GM19452 (cell line): Measurements from ENCODE around the gene ERMAP.
"Not testable (repeated sequence)": the region's sequence is repeated elsewhere in the genome, so short reads cannot be mapped to it uniquely, and the experiment has no call there.

Source experiments
- ATAC-seq: cut with Tn5 transposase; IDR thresholded peaks from one replicate; pipeline ENCODE4 v1.9.1; 2021; ENCODE audit not compliant: unreplicated experiment

ERMAP gene

DNA sequence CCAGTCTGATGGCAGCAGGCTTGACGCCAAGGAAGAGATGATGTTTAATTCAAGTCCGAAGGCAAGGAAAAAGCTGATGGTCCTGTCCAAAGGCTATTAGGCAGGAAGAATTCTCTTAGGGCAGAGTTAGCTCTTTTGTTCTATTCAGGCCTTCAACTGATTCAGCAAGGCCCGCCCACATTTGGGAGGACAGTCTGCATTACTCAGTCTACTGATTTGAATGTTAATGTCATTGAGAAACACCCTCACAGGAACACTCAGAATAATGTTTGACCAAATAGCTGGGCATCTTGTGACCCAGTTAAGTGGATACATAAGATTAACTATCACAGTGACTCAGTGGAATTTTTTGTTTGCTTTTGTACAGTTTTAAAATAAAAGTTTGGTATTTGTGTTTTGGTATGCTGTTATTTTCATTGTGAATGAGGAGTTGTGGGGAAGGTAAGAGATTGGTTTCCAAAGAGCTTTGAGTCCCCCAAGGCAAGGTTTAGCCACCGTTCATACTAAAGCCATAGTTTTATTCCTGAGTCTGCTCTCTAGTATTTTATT, 27.7 kb downstream of the ERMAP start:
- ATAC-seq = no peak

DNA sequence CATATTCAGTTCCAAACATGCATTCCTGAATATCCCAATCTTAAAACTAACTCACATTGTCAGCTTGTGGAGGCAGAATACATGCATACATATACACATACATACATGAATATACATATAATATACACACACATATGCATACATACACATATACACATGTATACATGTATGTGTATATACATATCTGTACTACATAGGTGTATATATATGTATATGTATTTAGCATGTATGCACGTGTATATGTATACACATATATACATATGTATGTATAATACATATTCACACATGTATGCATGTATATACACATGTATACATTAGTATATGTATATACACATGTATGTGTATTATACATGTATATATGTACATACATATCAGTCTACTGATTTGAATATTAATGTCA, 28.3 kb downstream of the ERMAP start:
- no peak for ATAC-seq

DNA sequence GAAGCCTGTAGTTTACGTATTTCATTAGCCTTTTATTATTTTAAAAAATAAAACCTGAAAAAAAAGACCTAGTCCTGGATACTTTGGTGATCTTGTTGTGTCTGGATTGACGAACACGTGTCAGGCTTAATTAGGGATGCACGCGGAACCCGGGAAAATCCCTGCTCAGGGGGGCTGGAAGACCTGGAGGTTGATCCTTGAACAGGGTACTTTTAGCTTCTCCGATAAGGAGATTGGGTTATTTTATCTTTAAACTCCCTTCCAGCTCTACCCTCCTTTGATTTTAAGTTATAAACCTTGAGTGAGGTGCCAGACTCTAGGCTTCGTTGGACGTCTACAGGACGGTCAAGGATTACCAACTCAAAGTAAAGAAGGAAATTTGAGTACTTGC, 28.9 kb downstream of the ERMAP start:
- peak; percentile 8 for ATAC-seq

DNA sequence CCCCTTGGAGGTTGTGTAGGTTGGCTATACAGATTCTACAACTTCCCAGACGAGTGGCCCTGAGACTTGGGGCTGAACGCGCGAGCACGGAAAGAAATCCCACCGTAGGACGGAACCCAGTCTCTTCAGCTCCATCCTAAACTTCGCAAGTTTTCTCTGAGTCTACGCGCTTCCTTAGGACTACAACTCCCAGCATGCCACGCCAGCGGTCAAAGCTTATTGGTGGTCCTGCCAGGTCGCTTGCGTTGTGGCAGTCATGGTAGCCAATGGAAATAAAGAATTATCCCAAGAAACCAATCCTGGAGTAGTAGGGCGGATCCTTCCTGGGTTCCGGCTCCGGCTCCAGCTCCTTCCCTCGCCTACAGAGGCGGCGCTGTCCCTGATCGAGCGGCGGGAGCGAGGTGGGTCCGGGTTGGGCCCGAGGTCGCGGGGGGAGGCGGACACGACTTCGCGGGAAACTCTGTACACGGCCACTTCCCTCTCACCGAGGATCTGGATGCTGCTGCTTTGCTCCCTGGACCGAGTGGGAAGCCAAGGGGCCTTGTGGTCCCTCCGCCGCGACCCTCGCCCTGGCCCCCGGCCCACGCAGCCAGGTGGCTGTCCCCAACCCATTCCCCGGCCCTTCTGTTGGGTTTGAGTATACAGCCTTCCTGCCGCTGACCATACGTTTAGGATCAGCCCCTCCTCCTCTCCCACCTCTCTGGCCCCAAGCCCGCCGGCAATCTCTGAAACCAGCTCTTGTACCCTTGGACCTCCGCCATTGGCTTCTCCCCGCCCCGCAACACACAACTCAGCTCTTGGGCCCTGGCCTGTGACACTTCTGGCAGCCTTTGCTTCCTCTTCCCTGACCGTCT, 29.6 kb downstream of the ERMAP start, which contains the start of gene ZNF691:
ZNF691 (plus strand) TSS at position 357 of the 854 bp plus-strand sequence. CDS start 3,046 bp downstream, outside the sequence.
- peak; percentile 91 for ATAC-seq

DNA sequence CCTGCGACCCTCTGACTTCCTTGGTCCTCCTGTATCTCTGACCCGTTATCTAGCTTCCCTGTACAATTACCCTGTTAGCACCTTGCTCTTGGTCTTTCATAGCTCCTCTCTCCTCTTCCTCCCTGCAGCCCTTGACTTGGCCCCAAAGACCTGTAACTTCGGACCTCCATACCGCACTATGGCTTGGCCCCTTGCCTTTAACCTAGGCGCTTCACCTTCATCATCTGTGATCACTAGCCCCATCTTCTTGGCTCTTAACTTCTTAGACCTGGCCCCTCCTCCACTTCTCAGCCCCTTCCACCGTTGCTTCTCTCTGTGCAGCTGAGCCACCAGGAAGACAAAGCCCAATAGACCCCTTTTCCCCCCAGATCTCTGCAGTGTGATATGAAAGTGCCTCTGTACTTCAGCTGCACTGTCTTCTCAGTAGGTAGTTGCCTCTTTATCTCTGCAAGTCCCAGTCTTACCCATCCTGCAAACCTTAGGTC, 30.2 kb downstream of the ERMAP start:
- peak; percentile 8 for ATAC-seq

DNA sequence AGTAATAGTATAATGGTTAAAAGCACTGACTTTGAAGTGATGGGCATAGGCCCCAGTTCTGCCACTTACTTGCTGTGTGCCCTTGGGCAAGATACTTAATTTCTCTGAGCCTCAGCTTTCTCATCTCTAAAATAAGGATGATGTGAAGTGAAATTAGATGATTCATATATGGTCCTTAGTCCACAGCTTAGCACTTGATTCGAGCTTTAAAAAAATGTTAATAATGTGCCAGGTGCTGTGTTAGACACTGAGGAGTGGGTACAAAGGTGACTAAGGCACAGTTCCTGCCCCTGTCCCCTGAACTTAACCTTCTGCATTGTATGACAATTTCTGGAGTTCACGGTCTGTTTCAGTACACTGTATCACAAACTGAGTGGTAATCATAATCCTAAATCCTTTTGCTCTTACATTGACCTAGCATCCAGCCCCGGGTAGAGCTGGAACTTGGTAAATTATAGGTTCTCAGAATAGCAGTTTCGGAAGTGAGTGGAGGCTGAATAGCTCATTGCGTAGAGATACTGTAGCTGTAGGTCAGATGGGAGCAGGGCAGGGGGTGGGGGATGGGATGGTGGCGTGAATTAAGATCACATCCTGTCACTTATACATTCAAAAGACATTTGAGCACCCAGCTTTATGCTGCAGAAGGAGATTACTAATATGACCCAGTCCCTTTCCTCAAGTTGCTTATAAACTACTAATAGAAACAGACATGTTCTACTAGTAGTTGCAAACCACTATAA, 31.0 kb downstream of the ERMAP start:
- no peak for ATAC-seq

DNA sequence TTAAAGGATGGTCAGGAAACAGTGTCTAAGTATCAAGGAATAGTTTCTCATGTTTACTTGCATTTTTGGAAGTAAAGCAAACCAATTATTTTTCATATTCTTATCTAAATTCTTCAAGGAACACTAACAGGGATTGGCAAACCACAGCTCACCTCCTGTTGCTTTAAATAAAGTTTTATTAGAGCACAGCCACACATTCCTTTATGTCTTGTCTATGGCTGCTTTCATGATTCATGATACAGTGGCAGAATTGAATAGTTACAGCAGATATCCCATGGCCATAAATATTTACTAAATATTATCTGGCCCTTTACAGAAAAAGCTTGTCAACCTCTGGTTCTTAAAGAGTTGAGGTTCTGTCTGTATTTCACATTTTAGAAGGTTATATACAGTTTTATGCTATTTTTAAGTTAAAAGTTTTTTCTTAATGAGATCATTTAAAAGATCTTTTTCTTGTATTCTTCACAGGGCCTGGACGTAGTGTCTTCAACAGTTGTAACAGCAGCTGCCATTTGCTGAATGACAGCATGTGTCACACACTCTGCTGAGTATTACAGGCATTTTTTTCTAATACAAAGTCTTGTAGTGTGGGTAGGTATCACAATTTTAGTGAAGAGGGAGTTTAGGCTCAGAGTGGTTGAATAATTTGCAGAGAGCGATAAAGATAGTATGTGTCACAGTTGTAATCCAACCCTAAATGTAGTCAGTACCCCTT, 32.1 kb downstream of the ERMAP start:
- ATAC-seq = no peak

DNA sequence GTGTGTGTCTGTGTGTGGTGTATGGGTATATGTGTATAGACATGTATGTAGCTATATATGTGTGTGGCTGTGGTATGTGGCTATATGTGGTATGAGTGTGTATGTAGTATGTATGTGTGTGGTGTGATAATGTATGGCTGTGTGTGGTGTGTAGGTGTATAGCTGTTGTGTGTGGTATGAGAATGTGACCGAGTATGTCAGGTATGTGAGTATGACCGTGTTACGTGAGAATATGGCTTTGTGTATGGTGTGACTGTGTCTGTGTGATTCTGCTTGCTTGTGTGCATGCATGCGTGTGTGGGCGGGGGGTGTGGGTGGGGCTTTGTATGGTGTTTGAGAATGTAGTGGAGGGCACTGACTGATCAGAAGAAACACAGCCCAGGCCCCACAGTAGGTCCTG, 33.0 kb downstream of the ERMAP start:
- ATAC-seq = no peak

DNA sequence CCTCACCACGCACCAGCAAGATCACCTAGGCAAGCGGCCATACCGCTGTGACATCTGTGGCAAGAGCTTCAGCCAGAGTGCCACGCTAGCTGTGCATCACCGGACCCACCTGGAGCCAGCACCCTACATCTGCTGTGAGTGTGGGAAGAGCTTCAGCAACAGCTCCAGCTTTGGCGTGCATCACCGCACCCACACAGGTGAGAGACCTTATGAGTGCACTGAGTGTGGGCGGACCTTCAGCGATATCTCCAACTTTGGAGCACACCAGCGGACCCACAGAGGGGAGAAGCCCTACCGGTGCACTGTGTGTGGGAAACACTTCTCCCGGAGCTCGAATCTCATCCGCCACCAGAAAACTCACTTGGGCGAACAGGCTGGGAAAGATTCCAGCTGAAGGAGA, 34.5 kb downstream of the ERMAP start:
- no peak for ATAC-seq

DNA sequence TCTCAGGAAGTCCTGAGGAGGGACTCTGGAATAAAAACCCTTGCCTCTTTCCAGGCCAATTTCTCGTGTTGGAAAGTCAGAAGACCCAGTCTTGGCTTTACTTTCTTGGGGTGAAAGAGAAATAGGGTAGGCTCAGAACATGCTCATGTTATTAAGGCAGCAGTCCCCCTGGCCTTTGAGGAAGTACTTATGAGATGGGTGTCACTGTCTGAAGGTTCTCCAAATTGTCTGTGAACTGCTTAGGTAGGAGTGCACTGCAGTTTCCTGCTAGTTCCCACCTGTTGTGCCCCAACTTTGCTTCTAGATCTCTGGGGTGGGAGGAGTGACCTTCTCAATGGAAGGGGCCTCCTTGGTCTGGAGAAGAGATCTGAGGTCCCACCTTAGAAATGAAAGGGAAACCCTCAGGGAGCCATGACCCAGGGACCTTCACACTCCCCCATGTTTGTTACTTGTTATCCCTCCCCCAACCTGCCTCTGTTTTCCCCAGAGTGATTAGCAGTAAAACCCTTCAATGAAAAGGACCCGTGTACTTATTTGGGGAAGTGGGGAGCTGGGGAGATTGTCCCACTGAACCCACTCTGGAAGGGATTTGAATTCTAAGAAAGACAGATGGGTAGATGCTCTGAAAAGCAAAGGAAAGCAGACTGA, 35.2 kb downstream of the ERMAP start:
- ATAC-seq = no peak

DNA sequence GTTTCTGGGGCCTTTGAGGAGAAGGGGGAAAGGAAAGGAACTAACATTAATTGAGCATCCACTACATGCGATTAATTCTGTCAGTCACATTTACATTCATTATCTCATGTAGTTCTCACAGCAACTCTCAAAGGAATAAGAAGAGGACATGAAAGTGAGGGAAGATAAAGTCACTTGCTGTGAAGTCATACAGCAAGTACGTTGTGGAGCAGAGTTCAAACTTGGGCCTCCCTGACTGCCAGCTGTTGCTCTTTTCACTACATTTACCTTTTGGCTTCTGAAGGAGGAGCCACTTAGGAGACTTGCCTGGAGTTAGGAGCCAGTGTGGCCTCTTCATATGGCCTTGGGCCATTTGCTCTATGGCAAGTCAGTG, 35.7 kb downstream of the ERMAP start:
- ATAC-seq = no peak

DNA sequence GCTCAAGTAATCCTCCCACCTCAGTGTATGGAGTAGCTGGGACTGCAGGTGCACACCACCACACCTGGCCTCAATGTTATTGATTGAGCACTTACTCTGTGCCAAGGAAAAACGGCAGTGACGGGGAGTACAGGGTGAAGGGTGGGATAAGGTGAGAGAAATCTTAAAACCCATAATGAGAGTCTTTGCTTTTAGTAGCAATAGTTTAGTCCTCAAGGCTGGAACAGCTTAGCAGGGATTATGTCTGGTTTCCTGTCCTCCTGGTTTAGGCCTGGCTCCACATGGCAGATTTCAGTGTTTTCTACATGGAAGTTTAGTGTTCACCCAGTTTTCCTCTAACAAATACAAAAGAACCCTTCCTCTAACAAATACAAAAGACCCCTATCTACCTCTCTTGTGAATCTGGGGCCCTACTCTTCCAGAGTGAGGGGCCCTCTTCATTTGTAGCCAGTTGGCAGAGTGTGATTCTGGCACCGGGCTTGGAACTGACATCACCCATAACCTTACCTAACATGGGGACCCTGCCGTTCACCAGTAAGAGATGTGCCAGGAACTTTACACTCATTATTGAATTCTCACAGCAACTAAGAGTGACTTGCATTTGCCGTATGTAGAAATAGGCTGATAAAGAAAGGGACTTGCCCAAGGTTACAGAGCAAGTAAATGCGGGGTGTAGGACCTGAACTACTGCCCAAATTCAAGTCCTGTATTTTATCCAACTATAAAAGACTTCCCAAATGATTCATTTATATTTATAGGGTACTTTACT, 36.4 kb downstream of the ERMAP start:
- ATAC-seq = no peak

DNA sequence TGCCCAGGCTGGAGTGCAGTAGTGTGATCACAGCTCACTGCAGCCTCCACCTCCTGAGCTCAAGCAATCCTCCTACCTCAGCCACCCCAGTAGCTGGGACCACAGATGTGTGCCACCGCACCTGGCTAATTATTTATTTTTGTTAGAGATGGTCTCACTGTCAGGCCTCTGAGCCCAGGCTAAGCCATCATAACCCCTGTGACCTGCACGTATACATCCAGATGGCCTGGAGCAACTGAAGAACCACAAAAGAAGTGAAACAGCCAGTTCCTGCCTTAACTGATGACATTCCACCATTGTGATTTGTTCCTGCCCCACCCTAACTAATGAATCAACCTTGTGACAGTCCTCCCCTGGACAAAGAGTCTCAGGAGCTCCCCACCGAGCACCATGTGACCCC, 39.6 kb downstream of the ERMAP start:
- not testable (repeated sequence) for ATAC-seq

GRCh38 chr1:42859366-42859765, 42.4 kb downstream of the ERMAP start:
- ATAC-seq = not testable (repeated sequence)

GRCh38 chr1:42860339-42861013, 43.6 kb downstream of the ERMAP start:
- no peak for ATAC-seq

DNA sequence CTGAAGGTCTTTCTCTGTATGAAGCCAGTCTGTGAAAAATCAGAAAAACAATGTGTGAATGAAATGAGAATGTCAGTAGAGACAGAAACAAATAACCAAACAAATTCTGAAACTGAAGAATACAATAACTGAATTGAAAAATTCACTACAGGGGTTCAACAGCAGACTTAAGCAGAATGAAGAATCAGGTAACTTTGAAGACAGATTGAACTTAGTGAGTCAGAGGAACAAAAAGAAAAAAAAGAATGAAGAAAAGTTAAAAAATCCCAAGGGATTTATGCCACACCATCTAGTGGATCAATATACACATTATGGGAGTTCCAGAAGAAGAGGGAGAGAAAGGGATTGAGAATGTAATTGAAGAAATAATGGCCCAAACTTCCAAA, 44.1 kb downstream of the ERMAP start:
- ATAC-seq = no peak

DNA sequence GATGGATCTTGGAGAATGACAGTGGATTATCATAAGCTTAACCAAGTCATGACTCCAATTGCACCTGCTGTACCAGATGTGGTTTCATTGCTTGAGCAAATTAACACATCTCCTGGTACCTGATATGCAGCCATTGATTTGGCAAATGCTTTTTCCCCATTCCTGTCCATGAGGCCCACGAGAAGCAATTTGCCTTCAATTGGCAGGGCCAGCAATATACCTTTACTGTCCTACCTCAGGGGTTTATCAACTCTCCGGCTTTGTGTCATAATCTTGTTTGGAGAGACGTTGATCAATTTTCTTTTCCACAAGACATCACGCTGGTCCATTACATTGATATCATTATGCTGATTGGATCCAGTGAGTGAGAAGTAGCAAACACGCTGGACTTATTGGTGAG, 49.6 kb downstream of the ERMAP start:
- ATAC-seq = no peak

DNA sequence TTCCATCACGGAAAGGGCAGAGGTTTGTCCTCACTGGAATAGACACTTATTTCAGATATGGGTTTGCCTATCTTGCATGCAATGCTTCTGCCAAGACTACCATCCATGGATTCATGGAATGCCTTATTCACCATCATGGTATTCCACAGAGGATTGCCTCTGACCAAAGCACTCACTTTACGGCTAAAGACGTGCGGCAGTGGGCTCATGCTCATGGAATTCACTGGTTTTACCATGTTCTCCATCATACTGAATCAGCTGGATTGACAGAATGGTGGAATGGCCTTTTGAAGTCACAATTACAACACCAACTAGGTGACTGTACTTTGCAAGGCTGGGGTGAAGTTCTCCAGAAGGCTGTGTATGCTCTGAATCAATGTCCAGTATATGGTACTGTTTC, 51.5 kb downstream of the ERMAP start:
- not testable (repeated sequence) for ATAC-seq

- ATAC-seq = not testable (repeated sequence)
Measured at GRCh38 chr1:42869254-42869653, 52.3 kb downstream of the ERMAP start.
